SK-N-SH treated with all-trans-retinoic acid at 6 μM for 48 hours (cell line): ENCODE measurements around the gene UBE4B.

ENCODE experiments used
- ATAC-seq: fragments of 200-7000 bp; cut with Tn5 transposase; 3 replicates; pipeline ENCODE4 v1.9.1; 2020; ENCODE audit warnings: mild to moderate bottlenecking, moderate library complexity
- ARNTL ChIP-seq: fragments of 450-650 bp; formaldehyde crosslinking; IDR thresholded peaks from 2 replicates; pipeline ENCODE4 v1.5.0; 2020; ENCODE audit warnings: low read depth, mild to moderate bottlenecking, moderate library complexity, borderline replicate concordance
- BACH2 ChIP-seq: fragments of 250-450 bp; sonication (Bioruptor Pico); IDR thresholded peaks from 2 replicates; pipeline ENCODE4 v1.9.0; 2021; ENCODE audit warnings: mild to moderate bottlenecking, borderline replicate concordance
- CREB5 ChIP-seq: fragments of 250-450 bp; sonication (Bioruptor Pico); IDR thresholded peaks from 2 replicates; pipeline ENCODE4 v1.5.1; 2020; ENCODE audit warnings: low read depth, mild to moderate bottlenecking, moderate library complexity
- CSDC2 ChIP-seq: fragments of 250-450 bp; sonication (Bioruptor Pico); IDR thresholded peaks from 2 replicates; pipeline ENCODE4 v1.5.0; 2020; ENCODE audit warnings: mild to moderate bottlenecking, moderate library complexity
- CSRNP3 ChIP-seq: fragments of 250-450 bp; sonication (Bioruptor Pico); IDR thresholded peaks from 2 replicates; pipeline ENCODE4 v1.5.1; 2021; ENCODE audit warnings: mild to moderate bottlenecking, moderate library complexity
- ESRRG ChIP-seq: fragments of 250-450 bp; sonication (Bioruptor Pico); IDR thresholded peaks from 2 replicates; pipeline ENCODE4 v1.6.1; 2021; ENCODE audit warnings: mild to moderate bottlenecking
- GLIS3 ChIP-seq: fragments of 250-450 bp; sonication (Bioruptor Pico); IDR thresholded peaks from 2 replicates; pipeline ENCODE4 v1.5.0; 2020; ENCODE audit warnings: mild to moderate bottlenecking, moderate library complexity
- ISL1 ChIP-seq: fragments of 250-450 bp; sonication (Bioruptor Pico); IDR thresholded peaks from 2 replicates; pipeline ENCODE4 v2.1.2; 2022; ENCODE audit warnings: mild to moderate bottlenecking, moderate library complexity
- OSR1 ChIP-seq: fragments of 250-450 bp; sonication (Bioruptor Pico); IDR thresholded peaks from 2 replicates; pipeline ENCODE4 v1.8.0; 2022; ENCODE audit warnings: moderate library complexity, mild to moderate bottlenecking, inconsistent platforms
- POU6F1 ChIP-seq: fragments of 250-450 bp; sonication (Bioruptor Pico); IDR thresholded peaks from 2 replicates; pipeline ENCODE4 v1.8.0; 2021; ENCODE audit warnings: low read depth, mild to moderate bottlenecking, moderate library complexity, borderline replicate concordance
- PPARA ChIP-seq: fragments of 250-450 bp; sonication (Bioruptor Pico); IDR thresholded peaks from 2 replicates; pipeline ENCODE4 v1.5.0; 2020; ENCODE audit warnings: mild to moderate bottlenecking, borderline replicate concordance
- RARB ChIP-seq: fragments of 250-450 bp; sonication (Bioruptor Pico); IDR thresholded peaks from 2 replicates; pipeline ENCODE4 v1.8.0; 2021; ENCODE audit warnings: mild to moderate bottlenecking, moderate library complexity
- SNAI2 ChIP-seq: fragments of 250-450 bp; sonication (Bioruptor Pico); IDR thresholded peaks from 2 replicates; pipeline ENCODE4 v1.5.0; 2020; ENCODE audit warnings: mild to moderate bottlenecking, moderate library complexity
- TCF4 ChIP-seq: fragments of 250-450 bp; sonication (Bioruptor Pico); IDR thresholded peaks from 2 replicates; pipeline ENCODE4 v1.8.0; 2021; ENCODE audit warnings: mild to moderate bottlenecking, moderate library complexity, borderline replicate concordance
- ZFP3 ChIP-seq: fragments of 250-450 bp; sonication (Bioruptor Pico); IDR thresholded peaks from 2 replicates; pipeline ENCODE4 v1.5.0; 2020; ENCODE audit warnings: mild to moderate bottlenecking, moderate library complexity
- ZFP30 ChIP-seq: fragments of 450-650 bp; formaldehyde crosslinking; IDR thresholded peaks from 2 replicates; pipeline ENCODE4 v1.5.0; 2022; ENCODE audit warnings: mild to moderate bottlenecking, moderate library complexity
- ZNF565 ChIP-seq: fragments of 450-650 bp; formaldehyde crosslinking; conservative IDR thresholded peaks from 2 replicates; pipeline ENCODE4 v1.5.0; 2020; ENCODE audit warnings: low read depth, mild to moderate bottlenecking, moderate library complexity
- ZNF70 ChIP-seq: fragments of 450-650 bp; formaldehyde crosslinking; IDR thresholded peaks from 2 replicates; pipeline ENCODE4 v1.5.0; 2020; ENCODE audit warnings: mild to moderate bottlenecking, moderate library complexity
- ZNF8 ChIP-seq: fragments of 450-650 bp; formaldehyde crosslinking; IDR thresholded peaks from 2 replicates; pipeline ENCODE4 v1.5.0; 2020; ENCODE audit warnings: mild to moderate bottlenecking, moderate library complexity
- TF ChIP-seq, protein P1 (sequence below): fragments of 250-450 bp; sonication (Bioruptor Pico); IDR thresholded peaks from 2 replicates; pipeline ENCODE4 v1.5.0; 2020; ENCODE audit warnings: mild to moderate bottlenecking, moderate library complexity
- TF ChIP-seq, protein P2 (sequence below): fragments of 250-450 bp; sonication (Bioruptor Pico); IDR thresholded peaks from 2 replicates; pipeline ENCODE4 v1.8.0; 2020; ENCODE audit warnings: mild to moderate bottlenecking, moderate library complexity, borderline replicate concordance

Gene UBE4B

DNA sequence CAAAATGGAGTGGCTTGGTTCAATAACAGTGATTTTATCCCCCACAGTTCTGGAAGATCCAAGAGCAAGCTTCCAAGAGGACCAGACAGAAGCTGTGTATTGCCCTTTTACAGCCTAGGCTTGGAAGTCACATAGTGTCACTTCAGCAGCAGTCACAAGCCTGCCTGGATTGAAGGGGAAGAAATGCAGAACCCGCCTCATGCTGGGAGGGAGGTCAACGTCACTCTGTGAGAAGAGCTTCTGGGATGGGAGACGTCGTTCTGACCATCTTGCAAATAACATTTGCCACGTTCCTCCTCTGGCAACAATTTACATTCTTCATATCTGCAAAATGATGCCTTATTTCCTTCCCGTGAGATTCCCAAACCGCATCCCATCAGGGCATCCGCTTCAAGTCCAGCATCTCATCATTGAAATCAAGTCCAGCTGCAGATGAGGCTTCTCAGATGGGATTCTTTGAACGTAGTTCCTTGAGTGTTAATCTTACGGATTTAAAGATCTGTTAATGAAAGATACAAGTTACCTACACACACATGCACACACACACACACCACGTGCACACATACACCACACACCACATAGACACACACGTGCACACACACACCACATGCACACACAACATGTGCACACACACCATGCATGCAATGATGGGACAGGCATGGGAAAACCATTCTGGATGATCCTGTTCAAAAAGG is 153.7 kb downstream of the UBE4B start:
- TF ChIP-seq CSDC2 (no peak), ISL1 (CRISPR knock-in tag) (no peak), ARNTL (CRISPR knock-in tag) (no peak), ZNF565 (CRISPR knock-in tag) (no peak), ZFP30 (CRISPR knock-in tag) (no peak), ZNF70 (CRISPR knock-in tag) (no peak), OSR1 (CRISPR knock-in tag) (no peak), POU6F1 (CRISPR knock-in tag) (no peak), CREB5 (CRISPR knock-in tag) (no peak), BACH2 (CRISPR knock-in tag) (no peak), RARB (CRISPR knock-in tag) (no peak), GLIS3 (CRISPR knock-in tag) (no peak), ESRRG (no peak), CSRNP3 (CRISPR knock-in tag) (no peak), PPARA (CRISPR knock-in tag) (no peak), ZFP3 (CRISPR knock-in tag) (no peak)
- TF ChIP-seq, protein P1, sequence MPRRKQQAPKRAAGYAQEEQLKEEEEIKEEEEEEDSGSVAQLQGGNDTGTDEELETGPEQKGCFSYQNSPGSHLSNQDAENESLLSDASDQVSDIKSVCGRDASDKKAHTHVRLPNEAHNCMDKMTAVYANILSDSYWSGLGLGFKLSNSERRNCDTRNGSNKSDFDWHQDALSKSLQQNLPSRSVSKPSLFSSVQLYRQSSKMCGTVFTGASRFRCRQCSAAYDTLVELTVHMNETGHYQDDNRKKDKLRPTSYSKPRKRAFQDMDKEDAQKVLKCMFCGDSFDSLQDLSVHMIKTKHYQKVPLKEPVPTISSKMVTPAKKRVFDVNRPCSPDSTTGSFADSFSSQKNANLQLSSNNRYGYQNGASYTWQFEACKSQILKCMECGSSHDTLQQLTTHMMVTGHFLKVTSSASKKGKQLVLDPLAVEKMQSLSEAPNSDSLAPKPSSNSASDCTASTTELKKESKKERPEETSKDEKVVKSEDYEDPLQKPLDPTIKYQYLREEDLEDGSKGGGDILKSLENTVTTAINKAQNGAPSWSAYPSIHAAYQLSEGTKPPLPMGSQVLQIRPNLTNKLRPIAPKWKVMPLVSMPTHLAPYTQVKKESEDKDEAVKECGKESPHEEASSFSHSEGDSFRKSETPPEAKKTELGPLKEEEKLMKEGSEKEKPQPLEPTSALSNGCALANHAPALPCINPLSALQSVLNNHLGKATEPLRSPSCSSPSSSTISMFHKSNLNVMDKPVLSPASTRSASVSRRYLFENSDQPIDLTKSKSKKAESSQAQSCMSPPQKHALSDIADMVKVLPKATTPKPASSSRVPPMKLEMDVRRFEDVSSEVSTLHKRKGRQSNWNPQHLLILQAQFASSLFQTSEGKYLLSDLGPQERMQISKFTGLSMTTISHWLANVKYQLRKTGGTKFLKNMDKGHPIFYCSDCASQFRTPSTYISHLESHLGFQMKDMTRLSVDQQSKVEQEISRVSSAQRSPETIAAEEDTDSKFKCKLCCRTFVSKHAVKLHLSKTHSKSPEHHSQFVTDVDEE (CRISPR knock-in tag): no peak
- TF ChIP-seq, protein P2, sequence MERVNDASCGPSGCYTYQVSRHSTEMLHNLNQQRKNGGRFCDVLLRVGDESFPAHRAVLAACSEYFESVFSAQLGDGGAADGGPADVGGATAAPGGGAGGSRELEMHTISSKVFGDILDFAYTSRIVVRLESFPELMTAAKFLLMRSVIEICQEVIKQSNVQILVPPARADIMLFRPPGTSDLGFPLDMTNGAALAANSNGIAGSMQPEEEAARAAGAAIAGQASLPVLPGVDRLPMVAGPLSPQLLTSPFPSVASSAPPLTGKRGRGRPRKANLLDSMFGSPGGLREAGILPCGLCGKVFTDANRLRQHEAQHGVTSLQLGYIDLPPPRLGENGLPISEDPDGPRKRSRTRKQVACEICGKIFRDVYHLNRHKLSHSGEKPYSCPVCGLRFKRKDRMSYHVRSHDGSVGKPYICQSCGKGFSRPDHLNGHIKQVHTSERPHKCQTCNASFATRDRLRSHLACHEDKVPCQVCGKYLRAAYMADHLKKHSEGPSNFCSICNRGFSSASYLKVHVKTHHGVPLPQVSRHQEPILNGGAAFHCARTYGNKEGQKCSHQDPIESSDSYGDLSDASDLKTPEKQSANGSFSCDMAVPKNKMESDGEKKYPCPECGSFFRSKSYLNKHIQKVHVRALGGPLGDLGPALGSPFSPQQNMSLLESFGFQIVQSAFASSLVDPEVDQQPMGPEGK (CRISPR knock-in tag): no peak
- no peak for ATAC-seq

- ATAC-seq: no peak
Observed at GRCh38 chr1:10187026-10187334, 154.2 kb downstream of the UBE4B start.

More at GRCh38 chr1:10187026-10187334, 154.2 kb downstream of the UBE4B start:
- TF ChIP-seq RARB (CRISPR knock-in tag) (no peak), CSDC2 (no peak), SNAI2 (no peak), TCF4 (CRISPR knock-in tag) (no peak), PPARA (CRISPR knock-in tag) (no peak), OSR1 (CRISPR knock-in tag) (no peak), ZNF70 (CRISPR knock-in tag) (no peak), BACH2 (CRISPR knock-in tag) (no peak), ZNF8 (CRISPR knock-in tag) (no peak), POU6F1 (CRISPR knock-in tag) (no peak), ZNF565 (CRISPR knock-in tag) (no peak), CREB5 (CRISPR knock-in tag) (no peak)
